Fibroblast of skin of scalp (primary cell): ENCODE results near the gene NR4A1.

ENCODE experiments used
- DNase-seq: peaks from one replicate; pipeline ENCODE4 v3.0.0-alpha.2; 2013

Gene NR4A1

DNA sequence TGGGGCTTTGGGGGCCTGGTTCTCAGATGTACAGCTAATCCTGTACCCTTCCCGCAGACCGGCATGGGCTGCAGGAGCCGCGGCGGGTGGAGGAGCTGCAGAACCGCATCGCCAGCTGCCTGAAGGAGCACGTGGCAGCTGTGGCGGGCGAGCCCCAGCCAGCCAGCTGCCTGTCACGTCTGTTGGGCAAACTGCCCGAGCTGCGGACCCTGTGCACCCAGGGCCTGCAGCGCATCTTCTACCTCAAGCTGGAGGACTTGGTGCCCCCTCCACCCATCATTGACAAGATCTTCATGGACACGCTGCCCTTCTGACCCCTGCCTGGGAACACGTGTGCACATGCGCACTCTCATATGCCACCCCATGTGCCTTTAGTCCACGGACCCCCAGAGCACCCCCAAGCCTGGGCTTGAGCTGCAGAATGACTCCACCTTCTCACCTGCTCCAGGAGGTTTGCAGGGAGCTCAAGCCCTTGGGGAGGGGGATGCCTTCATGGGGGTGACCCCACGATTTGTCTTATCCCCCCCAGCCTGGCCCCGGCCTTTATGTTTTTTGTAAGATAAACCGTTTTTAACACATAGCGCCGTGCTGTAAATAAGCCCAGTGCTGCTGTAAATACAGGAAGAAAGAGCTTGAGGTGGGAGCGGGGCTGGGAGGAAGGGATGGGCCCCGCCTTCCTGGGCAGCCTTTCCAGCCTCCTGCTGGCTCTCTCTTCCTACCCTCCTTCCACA is 7.6 kb downstream of the NR4A1 start:
- DNase-seq, result no peak

- no peak for DNase-seq
These were observed 8.6 kb downstream of the NR4A1 start for GRCh38 chr12:52059582-52060497.

GRCh38 chr12:52060498-52061177 is 9.4 kb downstream of the NR4A1 start:
- no peak for DNase-seq

DNA sequence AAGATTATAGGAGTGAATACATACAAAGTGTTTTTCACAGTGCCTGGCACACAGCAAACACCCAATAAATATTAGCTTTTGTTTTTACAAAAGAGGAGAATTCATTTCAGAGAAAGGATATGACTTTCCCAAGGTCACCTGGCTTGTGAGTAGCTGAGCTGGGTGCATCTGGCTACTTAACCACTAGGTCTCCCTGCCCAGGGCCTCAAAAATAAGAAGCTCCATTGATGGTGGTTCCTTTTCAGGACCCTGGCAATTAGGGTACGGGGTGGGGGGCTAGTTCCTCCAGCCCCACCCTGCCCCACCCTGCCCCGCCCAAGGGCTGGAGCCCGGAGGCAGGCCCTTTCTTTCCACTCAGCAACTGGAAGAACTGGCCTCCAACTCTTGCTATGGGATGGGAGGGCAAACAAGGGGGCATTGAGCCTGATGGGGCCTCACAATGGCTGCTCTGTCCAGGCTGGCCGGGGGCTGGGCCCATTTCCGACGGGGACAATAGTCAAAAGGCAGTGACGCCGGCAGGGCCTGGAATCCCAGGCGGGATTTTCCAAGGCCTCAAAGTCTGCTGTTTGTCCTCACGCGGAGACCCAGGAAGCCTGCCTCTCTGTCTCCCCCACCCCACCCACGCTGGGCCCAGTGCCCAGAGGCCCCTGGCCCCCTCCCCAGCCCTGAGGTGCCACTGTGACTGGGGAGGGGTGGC is 10.4 kb downstream of the NR4A1 start:
- DNase-seq, result no peak

- no peak for DNase-seq
These were observed 11.2 kb downstream of the NR4A1 start for GRCh38 chr12:52062167-52063081.

GRCh38 chr12:52063082-52063924 is 12.1 kb downstream of the NR4A1 start:
- no peak for DNase-seq

DNA sequence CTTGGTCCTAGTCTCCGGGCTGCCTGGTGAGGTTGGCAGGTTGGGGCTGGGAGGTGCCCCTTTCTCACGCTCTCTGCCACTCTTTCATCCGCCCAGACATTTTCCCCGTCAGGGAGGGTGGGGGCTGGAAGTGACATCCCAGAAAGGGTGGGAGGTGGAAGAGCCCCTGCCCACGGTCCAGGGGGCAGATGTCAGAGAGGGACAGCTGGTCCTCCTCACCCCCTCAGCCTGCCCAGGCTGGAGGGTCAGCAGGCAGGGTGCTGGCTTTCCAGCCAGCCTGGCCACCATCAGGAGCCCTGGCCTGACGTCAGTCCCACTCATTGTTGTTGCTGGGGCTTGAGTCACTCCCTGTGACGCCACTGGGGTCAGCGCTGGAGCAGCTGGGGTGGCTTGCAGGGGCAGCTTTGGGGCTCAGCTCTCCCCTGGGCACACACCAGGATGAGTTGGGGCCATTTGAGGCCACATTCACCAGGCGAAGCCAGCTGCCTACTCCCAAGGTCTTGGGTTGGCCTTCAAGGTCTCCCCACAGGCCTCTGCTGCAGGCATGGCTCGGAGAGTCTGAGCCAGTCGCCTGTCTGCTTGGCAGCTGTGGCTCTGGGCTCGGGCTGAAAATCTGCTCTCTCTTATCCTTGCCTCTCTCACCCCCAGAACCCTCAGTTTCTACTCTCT is 12.9 kb downstream of the NR4A1 start:
- DNase-seq, result peak; percentile 47

- no peak for DNase-seq
These were observed 15.3 kb downstream of the NR4A1 start for GRCh38 chr12:52066346-52067080.

DNA sequence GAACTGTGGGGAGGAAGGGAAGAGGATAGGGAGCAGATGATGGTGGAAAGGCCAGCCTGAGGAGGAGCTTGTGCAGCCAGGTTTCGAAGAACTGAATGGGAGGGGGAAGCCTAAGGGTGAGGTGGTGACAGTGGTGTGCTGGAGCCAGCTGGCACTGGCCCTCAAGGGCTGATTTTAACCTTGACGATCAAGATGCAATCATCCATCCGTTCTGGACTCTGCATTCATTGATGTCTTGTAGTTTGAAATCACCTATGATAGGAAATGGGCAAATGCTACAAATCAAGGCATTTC is 15.8 kb downstream of the NR4A1 start:
- no peak for DNase-seq

DNA sequence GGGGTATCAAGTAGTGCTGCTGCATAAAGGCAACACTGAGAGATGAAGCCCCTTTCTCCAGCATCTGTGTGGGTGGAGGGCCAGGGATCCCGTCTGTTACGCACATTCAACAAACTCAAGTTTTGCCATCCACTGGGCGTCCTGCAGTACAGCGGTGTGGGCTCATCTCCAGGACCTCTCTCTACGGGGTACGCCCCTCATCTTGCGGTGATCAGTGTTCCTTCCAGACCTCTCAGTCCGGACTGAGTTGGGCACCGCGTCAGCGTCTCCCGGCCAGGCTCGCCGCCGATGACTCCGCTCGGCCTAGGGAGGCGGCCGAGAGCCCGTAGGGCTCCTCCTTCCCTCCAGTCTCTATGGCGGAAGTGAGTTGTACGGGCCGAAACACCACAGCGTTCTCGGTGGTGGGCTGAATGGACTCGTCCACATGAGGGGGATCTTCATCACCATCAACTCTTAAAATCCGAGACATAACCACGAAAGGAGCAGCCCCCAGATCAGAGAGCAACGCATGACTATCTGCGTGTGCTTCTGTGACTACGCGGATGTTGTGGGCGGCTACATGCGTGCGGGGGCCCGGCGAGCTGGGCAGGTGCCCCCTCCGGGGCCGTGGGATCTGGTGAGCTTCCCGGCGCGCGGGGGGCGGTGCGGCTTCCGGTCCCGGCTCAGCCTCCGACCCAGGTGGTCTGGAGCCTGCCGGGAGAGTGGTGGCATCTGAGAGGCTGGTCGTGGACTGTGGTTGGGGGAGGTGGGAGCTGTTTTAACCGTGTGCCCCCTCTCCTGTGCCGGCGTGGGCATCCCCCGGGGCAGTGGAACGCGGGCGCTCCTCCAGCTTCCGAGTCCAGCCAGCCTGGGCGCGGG is 18.3 kb downstream of the NR4A1 start, which contains the start of gene ATG101:
Gene ATG101, plus strand, starts transcription at position 652 of the 858 bp plus-strand sequence. CDS start 3,673 bp downstream, outside the sequence.
- peak; percentile 96 for DNase-seq

- no peak for DNase-seq
These were observed 19.1 kb downstream of the NR4A1 start for GRCh38 chr12:52070185-52070925.

GRCh38 chr12:52073531-52074381 is 22.5 kb downstream of the NR4A1 start:
- peak; percentile 83 for DNase-seq

DNA sequence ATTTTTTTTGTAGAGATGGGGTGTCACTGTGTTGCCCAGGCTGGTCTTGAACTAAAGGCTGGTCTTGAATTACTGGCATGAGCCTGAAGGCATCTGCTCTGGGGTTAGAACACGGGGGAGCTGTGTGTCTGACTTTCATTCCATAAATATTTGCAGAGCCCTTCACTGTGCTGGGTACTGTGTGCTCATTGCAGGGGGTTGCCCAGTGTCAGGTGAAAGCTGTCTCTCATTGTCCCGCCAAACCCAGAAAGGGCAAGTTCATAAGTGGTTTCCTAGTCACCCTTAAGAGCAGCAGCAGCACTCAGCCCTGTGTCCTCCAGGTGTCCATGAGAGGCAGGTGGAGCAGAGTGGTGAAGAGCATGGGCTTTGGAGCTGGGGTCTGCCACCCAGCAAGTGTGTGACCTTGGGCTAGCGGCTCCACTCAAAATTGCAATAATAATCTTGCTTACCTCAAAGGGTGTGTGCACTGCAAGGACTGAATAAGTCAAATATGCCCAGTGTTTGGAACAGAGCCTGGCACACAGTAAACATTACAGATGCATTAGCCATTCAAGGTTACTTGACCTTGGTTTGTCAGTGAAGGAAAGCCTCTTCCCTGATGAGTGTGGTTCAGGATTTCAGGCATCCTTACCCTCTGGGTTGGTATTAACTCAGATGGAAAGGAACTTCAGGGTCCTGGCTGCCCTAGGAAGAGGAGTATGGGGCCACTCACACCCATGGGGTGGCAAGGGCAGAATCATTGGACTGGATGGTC is 23.9 kb downstream of the NR4A1 start:
- no peak for DNase-seq

DNA sequence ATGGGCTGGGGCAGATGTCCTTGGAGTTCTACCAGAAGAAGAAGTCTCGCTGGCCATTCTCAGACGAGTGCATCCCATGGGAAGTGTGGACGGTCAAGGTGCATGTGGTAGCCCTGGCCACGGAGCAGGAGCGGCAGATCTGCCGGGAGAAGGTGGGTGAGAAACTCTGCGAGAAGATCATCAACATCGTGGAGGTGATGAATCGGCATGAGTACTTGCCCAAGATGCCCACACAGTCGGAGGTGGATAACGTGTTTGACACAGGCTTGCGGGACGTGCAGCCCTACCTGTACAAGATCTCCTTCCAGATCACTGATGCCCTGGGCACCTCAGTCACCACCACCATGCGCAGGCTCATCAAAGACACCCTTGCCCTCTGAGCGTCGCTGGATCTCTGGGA is 25.6 kb downstream of the NR4A1 start:
- no peak for DNase-seq

GRCh38 chr12:52078276-52078675 is 27.0 kb downstream of the NR4A1 start:
- no peak for DNase-seq
